HG03095 (cell line): Measurements from ENCODE around the gene SSH2.
A peak's percentile ranks its signal among the peaks of the same experiment; 100 is the strongest.

Experiments
- ATAC-seq: cut with Tn5 transposase; IDR thresholded peaks from one replicate; pipeline ENCODE4 v1.9.1; 2021; ENCODE audit warnings: moderate library complexity; ENCODE audit not compliant: unreplicated experiment

Gene SSH2

GRCh38 chr17:29592850-29593551 is 337.0 kb downstream of the SSH2 start, which contains the start of gene ANKRD13B:
Gene ANKRD13B (plus strand): TSS chr17:29593132. CDS start chr17:29593622, 490 bp downstream.
- ATAC-seq: no peak

- ATAC-seq: peak; percentile 31
Measured at GRCh38 chr17:29591737-29592608, 338.1 kb downstream of the SSH2 start.

- no peak for ATAC-seq
Measured at GRCh38 chr17:29591146-29591736, 338.8 kb downstream of the SSH2 start.

- no peak for ATAC-seq
Measured at GRCh38 chr17:29590411-29591145, 339.4 kb downstream of the SSH2 start.

GRCh38 chr17:29589524-29590410 is 340.3 kb downstream of the SSH2 start, which contains the start of gene GIT1:
Gene GIT1 (minus strand): TSS chr17:29589648. CDS start chr17:29589378, 270 bp downstream.
- ATAC-seq: peak; percentile 38

- ATAC-seq: no peak
Measured at GRCh38 chr17:29588562-29589411, 341.2 kb downstream of the SSH2 start.

- ATAC-seq: no peak
Measured at GRCh38 chr17:29588017-29588561, 341.9 kb downstream of the SSH2 start.

GRCh38 chr17:29587591-29587990 is 342.4 kb downstream of the SSH2 start:
- no peak for ATAC-seq

- ATAC-seq: no peak
Measured at GRCh38 chr17:29586676-29587469, 343.2 kb downstream of the SSH2 start.

GRCh38 chr17:29585080-29585751 is 344.8 kb downstream of the SSH2 start:
- ATAC-seq: no peak

GRCh38 chr17:29584452-29585079 is 345.5 kb downstream of the SSH2 start:
- no peak for ATAC-seq

GRCh38 chr17:29583324-29584248 is 346.4 kb downstream of the SSH2 start:
- ATAC-seq: no peak

GRCh38 chr17:29582772-29583171 is 347.3 kb downstream of the SSH2 start:
- ATAC-seq: no peak

GRCh38 chr17:29582254-29582765 is 347.7 kb downstream of the SSH2 start:
- ATAC-seq: no peak

- ATAC-seq: no peak
Measured at GRCh38 chr17:29581583-29582253, 348.3 kb downstream of the SSH2 start.
